GM21447 (cell line): ENCODE results near the gene SMKR1.
"Not testable (repeated sequence)": the region's sequence is repeated elsewhere in the genome, so short reads cannot be mapped to it uniquely, and the experiment has no call there.

ENCODE experiments used
- ATAC-seq: cut with Tn5 transposase; IDR thresholded peaks from one replicate; pipeline ENCODE4 v1.9.1; 2021; ENCODE audit not compliant: unreplicated experiment

SMKR1 gene

GRCh38 chr7:129524405-129524804, 22.1 kb downstream of the SMKR1 start:
- not testable (repeated sequence) for ATAC-seq

- no peak for ATAC-seq
These were observed 23.0 kb downstream of the SMKR1 start for GRCh38 chr7:129525225-129525862.

DNA sequence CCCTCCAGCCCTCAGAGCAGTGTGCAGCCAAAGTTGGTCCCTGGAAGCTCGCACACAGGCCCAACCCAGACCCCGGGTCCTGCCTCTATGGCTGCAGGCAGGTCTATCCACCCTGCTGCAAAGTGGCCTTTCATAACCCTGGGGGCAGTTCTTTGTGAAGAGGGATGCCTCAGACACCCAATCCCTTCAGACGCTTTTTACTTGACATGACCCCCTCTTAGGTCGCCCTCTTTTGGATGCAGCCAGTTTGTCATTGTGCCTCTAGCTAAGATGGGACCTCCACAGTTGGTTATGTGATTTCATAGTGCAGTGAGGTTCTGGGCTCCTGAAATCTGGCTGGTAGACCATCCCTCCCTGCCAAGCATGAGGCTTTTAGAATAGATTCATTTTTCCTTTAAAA, 27.3 kb downstream of the SMKR1 start:
- ATAC-seq: no peak

DNA sequence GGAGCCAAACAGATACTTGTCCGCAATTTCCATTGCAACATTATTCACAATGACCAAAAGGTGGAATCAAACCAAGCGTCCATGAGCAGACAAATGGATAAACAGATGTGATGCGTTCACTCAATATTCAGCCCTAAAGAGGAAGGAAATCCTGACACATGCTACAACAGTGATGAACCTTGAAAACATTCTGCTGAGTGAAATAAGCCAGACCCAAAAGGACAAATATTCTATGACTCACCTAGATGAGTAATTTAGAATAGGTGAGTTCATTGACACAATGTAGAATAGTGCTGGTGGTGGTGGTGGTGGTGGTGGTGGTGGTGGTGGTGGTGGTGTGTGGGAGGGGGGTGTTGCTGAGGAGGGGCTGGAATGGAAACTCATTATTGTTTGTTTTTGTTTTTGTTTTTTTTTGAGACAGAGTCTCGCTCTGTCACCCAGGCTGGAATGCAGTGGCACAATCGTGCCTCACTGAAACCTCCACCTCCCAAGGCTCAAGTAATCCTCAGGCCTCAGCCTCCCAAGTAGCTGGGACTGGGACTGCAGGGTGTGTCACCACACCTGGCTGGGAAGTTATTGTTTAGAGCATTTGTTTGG, 28.6 kb downstream of the SMKR1 start:
- no peak for ATAC-seq

GRCh38 chr7:129531721-129532120, 29.4 kb downstream of the SMKR1 start:
- no peak for ATAC-seq

DNA sequence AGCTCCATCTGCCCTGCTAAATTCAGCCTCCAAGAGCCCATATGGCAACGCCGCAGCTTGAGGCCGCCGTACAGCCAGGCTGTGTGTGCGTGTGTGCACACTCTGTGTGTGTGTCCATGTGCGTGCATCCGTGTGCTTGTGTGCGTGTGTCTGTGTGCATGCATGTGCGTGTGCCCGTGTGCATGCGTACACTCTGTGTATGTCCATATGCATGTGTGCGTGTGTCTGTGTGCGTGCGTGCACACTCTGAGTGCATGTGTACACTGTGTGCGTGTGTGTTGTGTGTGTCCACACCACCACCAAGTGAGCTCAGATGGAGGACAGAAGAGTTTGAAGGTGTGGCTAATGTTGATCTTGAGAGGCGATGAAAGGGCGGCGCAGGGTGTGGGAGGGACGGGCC, 30.0 kb downstream of the SMKR1 start:
- ATAC-seq: no peak

DNA sequence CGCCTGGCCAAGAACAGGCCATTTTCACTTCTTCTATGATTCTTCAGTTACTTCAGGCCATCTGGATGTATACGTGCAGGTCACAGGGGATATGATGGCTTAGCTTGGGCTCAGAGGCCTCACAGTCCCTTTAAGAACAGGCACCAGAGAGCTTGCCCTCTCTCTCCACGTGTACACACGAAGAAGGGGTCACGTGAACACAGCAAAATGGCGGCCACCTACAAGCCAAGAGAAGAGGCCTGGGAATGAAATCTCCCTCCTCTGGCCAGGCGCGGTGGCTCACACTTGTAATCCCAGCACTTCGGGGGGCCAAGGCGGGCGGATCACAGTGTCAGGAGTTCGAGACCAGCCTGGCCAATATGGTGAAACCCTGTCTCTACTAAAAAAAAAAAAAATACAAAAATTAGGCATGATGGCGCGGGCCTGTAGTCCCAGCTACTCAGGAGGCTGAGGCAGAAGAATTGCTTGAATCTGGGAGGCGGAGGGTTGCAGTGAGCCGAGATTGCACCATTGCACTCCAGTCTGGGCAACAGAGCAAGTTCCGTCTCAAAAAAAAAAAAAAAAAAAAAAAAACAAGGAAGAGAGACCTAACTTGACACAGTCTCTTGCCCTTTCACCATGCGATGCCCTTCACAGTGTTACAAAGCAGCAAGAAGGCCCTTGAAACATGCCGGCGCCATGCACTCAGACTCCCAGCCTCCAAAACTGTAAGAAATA, 32.4 kb downstream of the SMKR1 start:
- not testable (repeated sequence) for ATAC-seq

DNA sequence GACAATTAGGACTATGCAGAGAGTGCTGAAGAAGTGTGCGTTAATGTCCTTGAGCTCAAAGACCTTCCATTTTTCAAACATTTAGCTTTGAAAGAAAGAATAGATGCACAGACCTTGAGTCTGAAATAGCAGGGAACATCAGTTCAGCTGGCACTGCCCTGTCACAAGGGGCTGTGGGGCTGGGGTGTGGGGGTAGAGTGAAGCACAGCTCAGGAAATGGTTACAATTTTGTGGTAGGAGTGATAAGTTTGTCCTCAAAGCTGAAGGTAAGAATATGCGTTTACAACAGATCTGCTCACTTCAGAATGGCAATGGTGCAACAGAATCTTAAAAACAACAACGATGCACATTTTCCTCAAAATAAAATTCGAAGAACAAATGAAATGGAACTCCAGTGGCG, 33.6 kb downstream of the SMKR1 start:
- no peak for ATAC-seq

DNA sequence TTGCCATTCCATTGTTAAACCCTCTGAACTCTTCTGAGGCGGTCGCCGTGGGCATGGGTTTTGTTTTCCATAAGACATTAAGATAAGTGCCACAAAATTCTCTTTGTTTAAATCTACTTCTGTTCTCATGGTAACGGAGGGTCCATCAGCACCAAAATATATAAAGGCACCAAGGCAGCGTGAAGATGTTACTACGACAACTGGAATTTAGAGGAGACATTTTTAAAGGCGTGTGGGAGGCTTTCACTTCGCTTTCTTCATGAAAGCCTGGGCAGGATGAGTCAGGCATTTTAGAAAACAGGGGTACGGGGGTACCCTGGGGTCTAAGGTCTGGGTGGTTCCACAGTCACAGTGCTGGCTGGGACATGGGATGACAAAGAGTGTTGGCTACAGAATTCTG, 34.0 kb downstream of the SMKR1 start:
- no peak for ATAC-seq

DNA sequence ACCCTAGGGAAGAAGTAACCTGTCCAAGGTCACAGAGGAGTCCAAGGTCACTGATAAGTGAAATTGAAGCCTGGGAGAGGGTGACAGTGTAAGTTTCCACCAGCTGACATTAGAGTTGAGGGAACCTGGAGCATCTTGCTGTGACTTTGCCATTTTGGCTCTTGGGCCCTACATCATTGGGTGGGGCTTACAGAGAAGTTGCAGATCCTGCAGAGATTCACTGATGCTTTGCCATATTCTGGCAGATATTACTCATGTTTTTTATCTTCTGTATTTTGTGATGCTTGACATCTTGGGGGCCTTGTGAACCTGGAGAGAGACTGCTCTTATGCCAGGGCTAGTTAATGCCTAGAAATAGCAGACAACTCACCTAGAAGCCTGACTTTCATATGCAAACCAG, 36.5 kb downstream of the SMKR1 start:
- ATAC-seq: no peak

DNA sequence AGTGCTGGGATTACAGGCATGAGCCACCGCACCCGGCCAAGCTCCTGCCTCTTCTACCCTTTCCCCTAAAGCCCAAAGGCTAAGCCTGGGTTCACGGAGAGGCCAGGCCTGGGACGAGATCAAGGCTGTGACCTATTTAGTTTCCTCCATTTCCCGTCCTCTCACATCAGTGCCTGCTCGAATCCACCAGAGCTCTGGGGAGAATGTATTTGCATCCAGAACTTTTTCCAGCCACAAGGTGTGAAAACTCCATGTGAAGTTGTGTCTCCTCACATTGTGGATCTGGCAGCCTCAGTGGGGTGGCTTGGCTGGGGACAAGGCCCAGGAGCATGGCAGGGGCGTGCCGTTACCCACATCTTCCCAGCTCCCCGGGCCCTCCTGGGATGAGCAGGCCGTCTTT, 38.0 kb downstream of the SMKR1 start:
- no peak for ATAC-seq

GRCh38 chr7:129544700-129545099, 42.4 kb downstream of the SMKR1 start:
- no peak for ATAC-seq

GRCh38 chr7:129550693-129551360, 48.5 kb downstream of the SMKR1 start:
- ATAC-seq: no peak

DNA sequence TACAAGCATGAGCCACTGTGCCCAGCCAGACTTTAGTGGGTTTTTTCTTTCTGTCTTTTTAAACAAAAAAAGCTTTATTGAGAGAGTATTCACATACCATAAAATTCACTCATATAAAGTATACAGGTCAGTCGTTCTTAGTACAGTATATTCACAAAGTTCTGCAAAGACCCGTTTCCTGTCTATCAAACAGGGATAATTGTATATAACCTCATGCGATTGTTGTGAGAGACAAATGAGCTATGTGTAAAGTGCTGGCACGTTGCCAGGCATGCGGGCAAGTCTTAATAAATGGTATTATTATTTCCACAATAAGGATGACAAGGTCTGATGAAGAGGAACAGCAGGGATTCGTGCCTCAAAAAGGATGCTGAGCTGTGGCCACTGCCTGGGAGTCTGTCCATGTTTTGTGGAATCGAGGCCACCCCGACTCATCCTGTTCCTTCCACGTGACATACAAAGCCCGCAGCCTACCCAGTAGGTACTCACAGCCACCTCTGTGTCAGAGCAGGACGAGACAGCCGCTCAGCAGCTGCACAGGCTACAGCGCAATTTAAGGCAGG, 51.6 kb downstream of the SMKR1 start:
- ATAC-seq: no peak

- ATAC-seq: no peak
These were observed 54.3 kb downstream of the SMKR1 start for GRCh38 chr7:129556607-129557133.

- no peak for ATAC-seq
These were observed 55.6 kb downstream of the SMKR1 start for GRCh38 chr7:129557686-129558481.

GRCh38 chr7:129559564-129559963, 57.2 kb downstream of the SMKR1 start:
- ATAC-seq: no peak

DNA sequence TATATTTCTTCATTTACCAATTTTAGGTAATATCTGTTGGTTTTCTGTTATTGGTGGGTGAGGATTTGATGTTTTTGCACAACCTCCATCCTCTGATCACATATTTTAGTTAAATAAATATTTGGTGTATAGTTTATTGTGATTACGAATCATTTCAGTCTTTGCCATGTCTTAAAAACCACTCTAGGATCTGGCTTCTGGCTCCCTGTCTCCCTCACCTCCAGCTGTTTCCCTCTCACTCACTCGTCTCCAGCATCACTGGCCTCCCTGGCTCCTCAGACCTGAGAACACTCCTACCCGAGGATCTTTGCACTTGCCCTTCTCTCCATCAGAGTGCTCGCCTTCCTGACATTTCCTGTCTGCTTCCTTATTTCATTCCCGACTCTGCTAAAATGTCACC, 58.5 kb downstream of the SMKR1 start:
- ATAC-seq: no peak

GRCh38 chr7:129561677-129562359, 59.5 kb downstream of the SMKR1 start:
- ATAC-seq: no peak
